Gastrocnemius medialis (tissue), 4 donors: ENCODE results near the gene CALY.

Experiments used
- CTCF ChIP-seq, 5 experiments: fragments of 450-650 bp in 3 of 5; fragments of 200-600 bp in 2 of 5; sonication (generic) in 2 of 5; IDR thresholded peaks in 4 of 5; conservative IDR thresholded peaks in 1 of 5; 1 replicate in 4 of 5; 2 replicates in 1 of 5; pipeline ENCODE4 v1.5.1; 2016 to 2019; ENCODE audit warnings: antibody characterized with exemption in 5 of 5, mild to moderate bottlenecking in 3 of 5, moderate library complexity in 3 of 5
- POLR2A ChIP-seq, 2 donors: fragments of 450-650 bp; IDR thresholded peaks; one replicate each; pipeline ENCODE4 v1.6.1; 2017; ENCODE audit warnings: antibody characterized with exemption in 2 of 2, mild to moderate bottlenecking in 2 of 2, moderate library complexity in 2 of 2

DNA sequence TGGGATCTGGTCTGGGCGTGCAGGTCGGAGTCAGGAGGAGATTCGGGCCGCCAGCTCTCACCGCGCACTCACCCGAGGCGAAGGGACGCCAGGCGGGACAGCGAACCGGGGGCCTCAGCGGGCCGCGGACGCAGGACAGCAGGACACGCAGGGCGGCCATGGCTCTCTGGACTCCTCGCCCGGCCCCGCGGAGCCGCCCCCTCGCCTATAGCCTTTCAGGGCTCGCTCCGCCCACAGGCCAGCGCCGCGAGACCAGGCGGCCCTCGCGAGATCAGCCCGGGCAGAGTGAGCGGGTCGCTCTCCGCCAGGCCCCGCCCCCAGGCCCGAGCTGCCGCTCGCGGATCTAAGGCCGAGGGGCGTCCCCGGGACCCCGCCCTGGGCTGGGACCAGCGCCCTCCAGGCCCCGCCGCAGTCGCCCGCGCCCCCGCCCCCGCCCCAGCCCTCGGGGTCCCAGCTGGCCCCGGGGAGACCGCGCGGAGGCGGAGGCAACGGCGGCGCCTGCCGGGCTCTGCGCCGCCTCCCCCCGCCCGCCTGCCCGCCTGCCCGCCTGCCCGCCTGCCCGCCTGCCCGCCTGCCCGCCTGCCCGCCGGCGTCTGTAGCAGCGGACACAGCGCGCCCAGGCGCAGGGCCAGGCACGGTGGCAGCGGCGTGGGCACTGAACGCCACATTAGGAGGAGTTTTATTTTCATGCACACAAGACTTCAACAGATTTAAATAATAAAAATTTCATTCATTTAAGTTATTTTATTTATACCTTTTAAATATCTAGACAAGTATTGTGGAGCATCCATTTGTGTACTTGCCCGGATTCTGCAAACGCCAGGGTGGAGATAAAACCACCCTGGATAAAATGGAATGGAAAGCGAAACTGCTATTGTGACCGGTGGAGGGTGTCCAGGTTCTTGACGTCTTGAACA, 36.7 kb upstream of the CALY start, which contains the start of gene ECHS1:
- TF ChIP-seq CTCF (IDR thresholded peaks at IDR 0.05 in 4 of 5, conservative IDR thresholded peaks at IDR 0.05 in 1 of 5) (no peak), POLR2A (IDR thresholded peaks at IDR 0.05) (peak; percentile 53 to 59)
